Measurements from ENCODE around the gene MEG3.

DNA sequence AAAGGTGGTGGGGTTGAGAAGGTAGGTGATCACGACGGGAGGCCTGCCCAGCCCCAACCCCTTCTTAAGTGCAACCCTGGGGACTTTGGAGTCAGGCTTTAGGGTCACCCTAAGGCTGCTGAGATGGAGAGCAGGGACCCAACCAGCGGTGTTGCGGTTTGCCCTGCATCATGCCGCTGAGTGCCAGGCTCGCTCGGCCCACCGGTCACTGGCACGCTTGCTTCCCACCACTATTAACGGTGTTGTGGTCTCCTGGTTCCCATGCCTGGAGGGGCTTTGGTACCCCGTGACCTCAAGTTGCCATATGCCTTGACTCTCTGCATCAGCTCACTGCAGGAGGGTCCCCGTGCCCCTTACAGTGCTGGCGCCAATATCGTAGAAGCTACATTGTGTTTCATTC, 18.4 kb upstream of the MEG3 start:
- TF ChIP-seq, protein P1, sequence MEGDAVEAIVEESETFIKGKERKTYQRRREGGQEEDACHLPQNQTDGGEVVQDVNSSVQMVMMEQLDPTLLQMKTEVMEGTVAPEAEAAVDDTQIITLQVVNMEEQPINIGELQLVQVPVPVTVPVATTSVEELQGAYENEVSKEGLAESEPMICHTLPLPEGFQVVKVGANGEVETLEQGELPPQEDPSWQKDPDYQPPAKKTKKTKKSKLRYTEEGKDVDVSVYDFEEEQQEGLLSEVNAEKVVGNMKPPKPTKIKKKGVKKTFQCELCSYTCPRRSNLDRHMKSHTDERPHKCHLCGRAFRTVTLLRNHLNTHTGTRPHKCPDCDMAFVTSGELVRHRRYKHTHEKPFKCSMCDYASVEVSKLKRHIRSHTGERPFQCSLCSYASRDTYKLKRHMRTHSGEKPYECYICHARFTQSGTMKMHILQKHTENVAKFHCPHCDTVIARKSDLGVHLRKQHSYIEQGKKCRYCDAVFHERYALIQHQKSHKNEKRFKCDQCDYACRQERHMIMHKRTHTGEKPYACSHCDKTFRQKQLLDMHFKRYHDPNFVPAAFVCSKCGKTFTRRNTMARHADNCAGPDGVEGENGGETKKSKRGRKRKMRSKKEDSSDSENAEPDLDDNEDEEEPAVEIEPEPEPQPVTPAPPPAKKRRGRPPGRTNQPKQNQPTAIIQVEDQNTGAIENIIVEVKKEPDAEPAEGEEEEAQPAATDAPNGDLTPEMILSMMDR (conservative IDR thresholded peaks at IDR 0.05; ENCODE audit: low read depth in 2 of 2), result no peak
- no peak for TF ChIP-seq EZH2 (IDR thresholded peaks at IDR 0.05; ENCODE audit: low read depth, unreplicated experiment)
- TF ChIP-seq, protein P2, sequence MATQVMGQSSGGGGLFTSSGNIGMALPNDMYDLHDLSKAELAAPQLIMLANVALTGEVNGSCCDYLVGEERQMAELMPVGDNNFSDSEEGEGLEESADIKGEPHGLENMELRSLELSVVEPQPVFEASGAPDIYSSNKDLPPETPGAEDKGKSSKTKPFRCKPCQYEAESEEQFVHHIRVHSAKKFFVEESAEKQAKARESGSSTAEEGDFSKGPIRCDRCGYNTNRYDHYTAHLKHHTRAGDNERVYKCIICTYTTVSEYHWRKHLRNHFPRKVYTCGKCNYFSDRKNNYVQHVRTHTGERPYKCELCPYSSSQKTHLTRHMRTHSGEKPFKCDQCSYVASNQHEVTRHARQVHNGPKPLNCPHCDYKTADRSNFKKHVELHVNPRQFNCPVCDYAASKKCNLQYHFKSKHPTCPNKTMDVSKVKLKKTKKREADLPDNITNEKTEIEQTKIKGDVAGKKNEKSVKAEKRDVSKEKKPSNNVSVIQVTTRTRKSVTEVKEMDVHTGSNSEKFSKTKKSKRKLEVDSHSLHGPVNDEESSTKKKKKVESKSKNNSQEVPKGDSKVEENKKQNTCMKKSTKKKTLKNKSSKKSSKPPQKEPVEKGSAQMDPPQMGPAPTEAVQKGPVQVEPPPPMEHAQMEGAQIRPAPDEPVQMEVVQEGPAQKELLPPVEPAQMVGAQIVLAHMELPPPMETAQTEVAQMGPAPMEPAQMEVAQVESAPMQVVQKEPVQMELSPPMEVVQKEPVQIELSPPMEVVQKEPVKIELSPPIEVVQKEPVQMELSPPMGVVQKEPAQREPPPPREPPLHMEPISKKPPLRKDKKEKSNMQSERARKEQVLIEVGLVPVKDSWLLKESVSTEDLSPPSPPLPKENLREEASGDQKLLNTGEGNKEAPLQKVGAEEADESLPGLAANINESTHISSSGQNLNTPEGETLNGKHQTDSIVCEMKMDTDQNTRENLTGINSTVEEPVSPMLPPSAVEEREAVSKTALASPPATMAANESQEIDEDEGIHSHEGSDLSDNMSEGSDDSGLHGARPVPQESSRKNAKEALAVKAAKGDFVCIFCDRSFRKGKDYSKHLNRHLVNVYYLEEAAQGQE (IDR thresholded peaks at IDR 0.05; ENCODE audit: unreplicated experiment), result no peak

Measured in GM23338 (cell line).